NCI-H345 treated with DMSO at 0.1 percent for 48 hours (cell line): ENCODE results near the gene ABAT.

Source experiments
- DNase-seq: peaks from one replicate; lab custom pipeline; 2025; ENCODE audit not compliant: unreplicated experiment; lab: John Stamatoyannopoulos, UW

The ABAT gene

GRCh38 chr16:8674413-8675022 is at the start of gene ABAT:
TSS of gene ABAT (plus strand) at chr16:8674617. CDS start at chr16:8735740, 61,123 bp downstream.
- peak; percentile 57 for DNase-seq

- no peak for DNase-seq
These were observed 48.8 kb upstream of the ABAT start for GRCh38 chr16:8625491-8626087.

GRCh38 chr16:8626946-8627345 is 47.5 kb upstream of the ABAT start:
- DNase-seq: no peak

DNA sequence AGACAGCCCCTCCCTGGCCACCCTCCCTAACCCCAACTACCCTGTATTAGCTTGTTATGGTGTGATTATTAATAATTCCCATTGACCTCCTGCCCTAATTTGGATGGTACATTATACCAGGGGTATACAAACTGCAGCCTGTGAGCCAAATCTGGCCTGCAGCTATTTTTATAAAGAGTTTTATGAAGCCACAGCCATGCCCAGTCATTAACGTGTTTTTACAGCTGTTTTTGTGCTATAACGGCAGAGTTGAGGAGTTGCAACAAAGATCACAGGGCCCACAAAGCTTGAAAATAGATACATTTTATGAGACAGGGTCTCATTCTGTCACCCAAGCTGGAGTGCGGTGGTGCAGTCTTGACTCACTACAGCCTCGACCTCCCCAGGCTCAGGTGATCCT is 47.0 kb upstream of the ABAT start:
- no peak for DNase-seq

- DNase-seq: no peak
These were observed 45.3 kb upstream of the ABAT start for GRCh38 chr16:8628981-8629725.

DNA sequence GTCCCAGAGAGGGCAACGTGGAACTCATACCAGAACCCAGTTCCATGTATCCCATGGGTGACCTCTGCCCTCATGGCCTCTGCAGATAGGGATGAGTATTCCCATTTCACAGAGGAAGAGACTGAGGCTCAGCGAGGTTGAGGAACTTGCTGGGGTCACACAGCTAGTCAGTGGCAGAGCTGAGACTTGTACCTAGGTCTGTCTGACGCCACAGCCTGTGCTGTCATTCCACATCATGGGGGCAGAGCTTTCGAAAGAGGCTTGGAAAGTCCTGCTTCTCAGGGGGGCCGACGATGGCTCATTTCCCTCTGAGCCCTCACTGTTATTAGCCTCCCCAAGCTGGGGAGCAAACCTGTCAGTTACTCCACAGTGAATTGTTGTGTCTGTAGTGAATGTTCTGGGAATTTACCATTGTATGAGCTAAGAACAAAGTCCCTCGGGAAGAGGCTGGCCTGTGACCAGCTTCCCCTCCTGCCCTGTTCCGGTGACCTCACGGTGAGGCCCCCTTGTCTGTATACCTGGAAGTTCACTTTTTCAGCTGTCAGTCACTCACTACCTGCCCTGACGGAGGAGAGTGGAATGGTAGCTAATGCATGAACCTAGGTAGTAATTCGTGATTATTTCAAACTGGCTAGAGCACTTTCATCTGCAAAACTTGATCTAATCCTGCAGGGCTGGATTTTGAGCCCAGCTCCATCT is 44.0 kb upstream of the ABAT start:
- no peak for DNase-seq

DNA sequence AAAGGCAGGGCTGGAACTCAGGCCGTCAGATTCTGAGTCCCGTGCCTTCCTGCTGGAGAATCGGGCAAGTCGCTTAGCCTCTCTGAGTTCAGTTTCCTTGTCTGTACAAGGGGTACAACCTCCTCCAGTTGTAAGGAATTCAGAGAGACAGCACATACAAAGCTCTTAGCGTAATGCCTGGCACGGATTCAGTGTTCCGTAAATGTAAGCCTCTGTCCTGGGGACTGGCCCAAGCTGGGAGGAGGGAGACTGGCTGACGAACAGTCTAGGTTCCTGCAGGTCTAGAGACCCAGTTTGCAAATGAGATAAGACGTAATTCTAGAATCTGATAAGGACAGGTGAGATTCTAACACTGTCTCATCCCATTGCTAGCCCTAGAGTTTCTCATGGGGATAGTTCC is 43.0 kb upstream of the ABAT start:
- DNase-seq: no peak

- DNase-seq: no peak
These were observed 42.5 kb upstream of the ABAT start for GRCh38 chr16:8631818-8632465.

GRCh38 chr16:8632675-8633182 is 41.7 kb upstream of the ABAT start:
- DNase-seq: no peak

DNA sequence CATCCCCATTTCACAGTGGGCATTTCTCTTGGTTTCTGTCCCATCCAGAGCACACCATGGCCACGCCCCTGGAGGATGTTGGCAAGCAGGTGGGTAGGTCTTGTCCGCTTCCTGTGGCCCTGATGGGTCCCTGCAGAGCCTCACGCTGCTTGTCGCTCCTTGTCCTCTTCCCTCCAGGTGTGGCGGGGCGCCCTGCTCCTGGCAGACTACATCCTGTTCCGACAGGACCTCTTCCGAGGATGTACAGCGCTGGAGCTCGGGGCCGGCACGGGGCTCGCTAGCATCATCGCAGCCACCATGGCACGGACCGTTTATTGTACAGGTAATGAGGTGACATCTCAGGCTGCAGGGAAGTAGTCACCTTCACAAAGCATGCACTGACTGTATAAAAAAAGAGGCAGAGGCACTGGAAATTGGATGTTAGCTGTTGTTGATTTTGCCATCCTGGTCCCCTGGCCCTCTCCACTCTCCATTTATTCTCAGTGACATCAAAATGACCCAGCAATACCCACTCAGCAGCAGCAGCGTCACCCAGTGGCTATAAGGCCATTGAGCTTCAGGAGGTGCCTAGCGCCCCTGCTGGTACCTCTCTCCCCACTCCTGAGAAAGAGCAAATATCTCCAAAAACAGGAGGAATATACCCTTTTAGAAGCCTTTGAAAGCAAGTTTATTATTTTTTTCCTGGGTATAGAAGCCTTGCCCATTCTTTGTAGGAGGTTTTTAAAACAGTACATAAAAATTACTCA is 39.3 kb upstream of the ABAT start:
- no peak for DNase-seq

DNA sequence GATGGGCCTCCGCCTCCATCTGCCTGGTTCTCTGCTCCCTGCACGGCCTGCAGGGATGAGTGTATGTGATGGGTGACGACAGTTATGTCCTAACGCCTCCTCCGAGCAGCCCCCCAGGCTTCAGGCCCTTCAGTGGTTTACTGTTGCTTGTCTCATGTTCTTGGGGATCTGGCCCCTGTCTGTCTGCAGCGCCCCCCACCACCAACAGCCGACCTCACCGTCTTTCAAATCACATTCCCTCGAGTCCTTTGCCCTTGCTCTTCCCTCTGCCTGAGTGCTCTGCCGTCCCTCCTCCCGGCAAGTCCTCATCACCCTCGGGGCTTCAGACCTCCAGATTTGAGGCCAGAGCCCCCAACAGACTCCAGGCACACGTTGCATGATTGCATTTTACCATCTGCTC is 34.7 kb upstream of the ABAT start:
- no peak for DNase-seq

GRCh38 chr16:8641671-8642070 is 32.7 kb upstream of the ABAT start:
- DNase-seq: no peak

- DNase-seq: no peak
These were observed 32.3 kb upstream of the ABAT start for GRCh38 chr16:8642146-8642545.

DNA sequence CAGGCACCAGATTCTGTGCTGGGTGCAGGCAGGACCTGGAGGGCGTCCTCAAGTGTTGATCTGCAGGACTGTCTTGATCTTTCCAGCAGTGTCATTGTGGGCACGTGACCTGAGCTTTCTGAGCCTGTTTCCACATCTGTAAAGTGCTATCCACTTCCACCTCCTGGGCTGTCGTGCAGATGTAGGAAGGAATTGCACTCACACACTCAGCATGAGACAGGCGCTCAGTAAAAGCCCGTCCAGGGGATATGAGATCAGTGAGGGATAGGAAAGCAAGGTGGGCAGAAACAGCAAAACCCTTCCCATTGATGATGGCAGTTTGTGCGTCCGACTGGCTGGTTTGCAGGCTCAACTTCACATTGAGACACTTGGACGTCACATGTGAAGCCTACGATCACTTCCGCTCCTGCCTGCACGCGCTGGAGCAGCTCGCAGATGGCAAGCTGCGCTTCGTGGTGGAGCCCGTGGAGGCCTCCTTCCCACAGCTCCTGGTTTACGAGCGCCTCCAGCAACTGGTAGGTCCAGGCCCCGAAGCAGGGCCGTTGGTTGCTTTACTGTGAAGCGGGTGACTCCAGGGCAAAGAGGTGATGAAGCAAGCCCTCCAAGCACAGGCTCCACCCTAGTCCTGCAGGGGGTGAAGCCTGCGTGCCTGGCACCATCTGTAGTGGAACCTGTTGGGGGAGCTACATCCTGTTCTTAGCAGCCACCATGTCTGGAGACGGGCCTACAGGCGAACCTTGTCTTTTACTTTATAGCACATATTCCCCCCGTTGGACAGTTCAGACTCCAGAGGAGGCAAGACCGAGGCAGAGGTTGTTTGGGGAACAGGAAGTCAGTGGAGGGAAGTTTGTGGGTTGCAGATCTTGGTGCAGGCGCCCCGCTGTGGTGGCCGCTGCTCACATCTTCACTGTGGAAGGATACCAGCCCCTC is 29.9 kb upstream of the ABAT start:
- DNase-seq: no peak

- DNase-seq: no peak
These were observed 29.3 kb upstream of the ABAT start for GRCh38 chr16:8645141-8645521.

DNA sequence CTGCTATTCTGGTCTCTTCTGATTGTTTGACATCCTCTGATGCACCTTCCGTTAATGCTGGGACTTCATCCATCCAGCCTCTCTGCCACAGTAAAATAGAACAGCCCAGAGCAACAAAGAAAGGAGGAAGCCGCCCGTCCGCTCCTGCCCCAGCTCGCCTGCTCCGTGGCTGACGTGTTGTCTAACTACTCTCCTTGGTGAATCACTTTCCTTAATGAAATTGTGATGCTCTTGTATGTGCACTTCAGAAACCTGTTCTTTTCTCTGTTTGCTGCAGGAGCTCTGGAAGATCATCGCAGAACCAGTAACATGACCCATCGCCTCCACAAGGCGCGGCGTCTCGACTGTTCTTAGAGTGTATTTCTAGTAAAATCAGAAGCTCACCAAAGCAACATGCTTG is 28.6 kb upstream of the ABAT start:
- DNase-seq: no peak

DNA sequence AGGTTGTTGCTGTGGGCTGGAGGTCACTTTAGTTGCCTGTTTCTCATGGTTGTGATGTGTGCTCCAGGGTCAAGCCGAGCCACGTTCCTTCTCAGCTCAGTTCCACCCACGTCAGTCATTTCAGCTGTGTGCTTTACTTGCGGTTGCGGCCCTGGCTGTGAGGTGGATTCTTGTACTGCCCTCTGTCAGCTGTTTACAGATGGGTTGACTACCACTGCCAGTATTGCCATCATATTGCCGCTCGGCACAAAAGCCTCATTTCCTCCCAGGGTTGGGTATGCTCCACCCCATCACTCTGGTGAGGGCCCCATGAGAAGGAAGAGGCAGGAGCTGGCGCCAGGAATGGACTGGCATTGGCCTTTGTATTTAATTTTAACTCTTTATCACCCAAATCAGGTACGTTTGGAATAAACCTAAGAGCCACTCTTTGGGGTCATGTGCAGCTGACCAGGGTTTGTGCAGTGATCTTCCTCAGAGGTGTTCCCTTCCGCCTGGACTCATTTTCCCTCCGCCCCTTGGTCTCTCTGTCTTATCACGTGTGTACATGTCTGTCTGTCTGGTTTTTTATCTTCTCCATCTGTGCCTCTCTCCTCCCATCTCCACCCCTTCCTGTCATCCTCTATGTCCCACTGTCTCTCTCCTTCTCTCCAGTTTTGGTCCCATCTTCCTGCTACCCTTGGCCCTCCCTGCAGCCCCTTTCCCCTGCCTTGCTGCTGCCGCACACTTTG is 27.9 kb upstream of the ABAT start:
- DNase-seq: no peak

- DNase-seq: no peak
These were observed 26.6 kb upstream of the ABAT start for GRCh38 chr16:8647721-8648318.
